Fibroblast of lung (primary cell): ENCODE data around the gene HMCES. TPM values are rescaled to one million over a fixed set of nuclear protein-coding genes. Genes with fewer than 3 reads are reported as not detected.

ENCODE experiments used
- DNase-seq, 2 donors: peaks; one replicate each; pipeline versions ENCODE4 v3.0.0 to v3.0.0-alpha.2; 2010; ENCODE audit warnings: low read depth in 2 of 2
- H2AFZ ChIP-seq: 2 replicates; pipeline ENCODE4 v1.5.1; 2012; ENCODE audit warnings: low read length, control low read depth, inconsistent platforms
- H3K27ac ChIP-seq: 2 replicates; pipeline ENCODE4 v1.5.1; 2011; ENCODE audit warnings: low read length, control low read depth; ENCODE audit not compliant: insufficient read depth
- H3K27me3 ChIP-seq: 2 replicates; pipeline ENCODE4 v1.5.1; 2011; ENCODE audit warnings: mild to moderate bottlenecking, low read length; ENCODE audit not compliant: control insufficient read depth, insufficient read depth
- H3K36me3 ChIP-seq: 2 replicates; pipeline ENCODE4 v1.5.1; 2011; ENCODE audit warnings: low read length; ENCODE audit not compliant: control insufficient read depth, insufficient read depth
- H3K4me1 ChIP-seq: 2 replicates; pipeline ENCODE4 v1.5.1; 2011; ENCODE audit warnings: low read length; ENCODE audit not compliant: control insufficient read depth, insufficient read depth; ENCODE audit errors: extremely low read depth
- H3K4me2 ChIP-seq: 2 replicates; pipeline ENCODE4 v1.5.1; 2011; ENCODE audit warnings: low read length, control low read depth; ENCODE audit not compliant: insufficient read depth; ENCODE audit errors: extremely low read depth
- H3K4me3 ChIP-seq, 4 experiments: fragments of 200-600 bp in 1 of 4; sonication (generic) in 1 of 4; replicated peaks in 1 of 4; 2 replicates each; pipeline ENCODE4 v1.5.1; 2011 to 2016; ENCODE audit warnings: low read length in 4 of 4, low read depth in 3 of 4, mild to moderate bottlenecking in 3 of 4, control low read depth in 2 of 4, inconsistent platforms in 1 of 4, mixed read lengths in 1 of 4; ENCODE audit not compliant: insufficient read depth in 1 of 4; ENCODE audit errors: control extremely low read depth in 1 of 4
- H3K79me2 ChIP-seq: 2 replicates; pipeline ENCODE4 v1.5.1; 2012; ENCODE audit warnings: mild to moderate bottlenecking, low read length, inconsistent platforms; ENCODE audit not compliant: control insufficient read depth, insufficient read depth
- H3K9ac ChIP-seq: 2 replicates; pipeline ENCODE4 v1.5.1; 2011; ENCODE audit warnings: mild to moderate bottlenecking, low read length, control low read depth; ENCODE audit not compliant: insufficient read depth
- H3K9me3 ChIP-seq: 2 replicates; pipeline ENCODE4 v1.5.1; 2012; ENCODE audit warnings: low read depth, low read length; ENCODE audit not compliant: control insufficient read depth, insufficient read depth
- H4K20me1 ChIP-seq: 2 replicates; pipeline ENCODE4 v1.5.1; 2011; ENCODE audit warnings: low read length; ENCODE audit not compliant: control insufficient read depth, insufficient read depth; ENCODE audit errors: extremely low read depth
- EZH2 ChIP-seq: IDR thresholded peaks from 2 replicates; pipeline ENCODE4 v1.5.1; 2012; ENCODE audit warnings: low read length, control low read depth, mild to moderate bottlenecking; ENCODE audit errors: missing control alignments
- polyA plus RNA-seq, 2 donors: library from polyadenylated mRNA; depleted of rRNA in 1 of 2; stranded (reverse) in 1 of 2; unstranded in 1 of 2; fragments of >200 nt; gene quantifications; 2 replicates each; pipeline ENCODE4 v1.2.1, GENCODE V29; 2011 to 2012; ENCODE audit warnings: missing spikeins in 1 of 2
- total RNA-seq: library from RNA; depleted of rRNA; stranded (reverse); fragments of >200 nt; gene quantifications from 2 replicates; pipeline ENCODE4 v1.2.1, GENCODE V29; 2014
- TF ChIP-seq, protein P1 (sequence below), 2 donors: IDR thresholded peaks in 1 of 2; conservative IDR thresholded peaks in 1 of 2; 1 replicate in 1 of 2; 2 replicates in 1 of 2; pipeline ENCODE4 v1.5.1; 2011 to 2012; ENCODE audit warnings: low read length in 2 of 2, control low read depth in 1 of 2, inconsistent platforms in 1 of 2, low read depth in 1 of 2, mild to moderate bottlenecking in 1 of 2

Gene HMCES
- total and polyA plus RNA-seq, 2 donors (not counting 1 experiment from before 2014, with no cell fraction given) = 12.2 to 22.8 TPM

DNA sequence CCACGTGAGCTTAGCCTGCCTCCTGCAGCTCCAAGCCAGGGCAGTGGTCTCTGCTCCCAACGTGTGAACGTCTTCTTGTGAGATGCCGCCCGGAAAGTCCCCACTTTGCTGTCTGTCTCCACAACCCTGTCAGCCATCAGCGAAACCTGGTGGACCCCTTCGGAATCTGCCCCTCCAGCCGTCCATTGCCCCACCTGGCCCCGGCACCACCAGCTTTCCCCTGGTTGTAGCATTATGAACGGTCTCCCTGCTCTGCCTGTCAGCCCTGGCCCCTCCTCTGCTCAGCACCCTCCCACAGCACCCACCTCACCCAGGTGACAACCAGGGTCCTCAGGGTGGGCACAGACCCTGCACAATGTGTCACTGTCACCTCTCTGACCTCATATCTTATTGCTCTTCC lies 71.1 kb downstream of the HMCES start:
- H3K27ac ChIP-seq = no peak overlapping the region
- H3K4me1 ChIP-seq = no peaks in the 10 kb centered on the region
- no peak overlapping the region for H3K4me3 ChIP-seq
- no peak overlapping the region for H3K4me2 ChIP-seq
- H3K27me3 ChIP-seq = peaks cover 8% of the 10 kb centered on the region
- H4K20me1 ChIP-seq = no peaks in the 10 kb centered on the region
- no peak overlapping the region for H2AFZ ChIP-seq
- H3K9me3 ChIP-seq = no peaks in the 10 kb centered on the region
- H3K9ac ChIP-seq = no peak overlapping the region
- H3K36me3 ChIP-seq = no peaks in the 10 kb centered on the region
- no peak for DNase-seq
- no peak for TF ChIP-seq EZH2
- TF ChIP-seq, protein P1, sequence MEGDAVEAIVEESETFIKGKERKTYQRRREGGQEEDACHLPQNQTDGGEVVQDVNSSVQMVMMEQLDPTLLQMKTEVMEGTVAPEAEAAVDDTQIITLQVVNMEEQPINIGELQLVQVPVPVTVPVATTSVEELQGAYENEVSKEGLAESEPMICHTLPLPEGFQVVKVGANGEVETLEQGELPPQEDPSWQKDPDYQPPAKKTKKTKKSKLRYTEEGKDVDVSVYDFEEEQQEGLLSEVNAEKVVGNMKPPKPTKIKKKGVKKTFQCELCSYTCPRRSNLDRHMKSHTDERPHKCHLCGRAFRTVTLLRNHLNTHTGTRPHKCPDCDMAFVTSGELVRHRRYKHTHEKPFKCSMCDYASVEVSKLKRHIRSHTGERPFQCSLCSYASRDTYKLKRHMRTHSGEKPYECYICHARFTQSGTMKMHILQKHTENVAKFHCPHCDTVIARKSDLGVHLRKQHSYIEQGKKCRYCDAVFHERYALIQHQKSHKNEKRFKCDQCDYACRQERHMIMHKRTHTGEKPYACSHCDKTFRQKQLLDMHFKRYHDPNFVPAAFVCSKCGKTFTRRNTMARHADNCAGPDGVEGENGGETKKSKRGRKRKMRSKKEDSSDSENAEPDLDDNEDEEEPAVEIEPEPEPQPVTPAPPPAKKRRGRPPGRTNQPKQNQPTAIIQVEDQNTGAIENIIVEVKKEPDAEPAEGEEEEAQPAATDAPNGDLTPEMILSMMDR (conservative IDR thresholded peaks at IDR 0.05 in 1 of 2, IDR thresholded peaks at IDR 0.05 in 1 of 2; ENCODE audit: low read depth in 1 of 2, low read length in 2 of 2) = no peak
- no peaks in the 10 kb centered on the region for H3K79me2 ChIP-seq

DNA sequence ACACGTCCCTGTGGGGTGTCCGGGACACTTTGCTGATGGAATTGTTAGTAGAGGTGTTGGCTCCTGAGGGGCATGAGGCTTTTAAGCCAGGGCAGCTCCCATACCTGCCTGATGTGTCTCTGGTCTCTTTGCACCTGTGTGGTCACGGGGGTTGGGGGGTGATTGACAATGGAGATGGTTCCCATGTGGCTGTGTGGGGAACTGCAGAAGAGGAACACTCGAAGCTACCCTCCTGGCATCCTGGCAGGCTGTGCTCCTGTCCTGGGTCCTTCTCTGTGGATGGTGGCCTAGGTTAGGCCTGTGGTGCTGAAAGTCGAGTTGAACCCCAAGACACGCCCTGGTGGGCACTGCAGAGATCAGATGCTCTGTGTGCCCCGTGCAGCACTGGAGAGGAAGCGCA lies 73.4 kb downstream of the HMCES start:
- H3K9ac ChIP-seq = no peak overlapping the region
- H3K4me2 ChIP-seq = no peak overlapping the region
- no peak overlapping the region for H3K27ac ChIP-seq
- no peaks in the 10 kb centered on the region for H3K79me2 ChIP-seq
- no peaks in the 10 kb centered on the region for H4K20me1 ChIP-seq
- H3K4me3 ChIP-seq = no peak overlapping the region
- H3K9me3 ChIP-seq = no peaks in the 10 kb centered on the region
- H3K4me1 ChIP-seq = no peaks in the 10 kb centered on the region
- TF ChIP-seq EZH2 = no peak
- TF ChIP-seq, protein P1 (conservative IDR thresholded peaks at IDR 0.05 in 1 of 2, IDR thresholded peaks at IDR 0.05 in 1 of 2; ENCODE audit: low read depth in 1 of 2, low read length in 2 of 2) = no peak
- H3K36me3 ChIP-seq = no peaks in the 10 kb centered on the region
- no peaks in the 10 kb centered on the region for H3K27me3 ChIP-seq
- no peak overlapping the region for H2AFZ ChIP-seq
- DNase-seq = no peak

DNA sequence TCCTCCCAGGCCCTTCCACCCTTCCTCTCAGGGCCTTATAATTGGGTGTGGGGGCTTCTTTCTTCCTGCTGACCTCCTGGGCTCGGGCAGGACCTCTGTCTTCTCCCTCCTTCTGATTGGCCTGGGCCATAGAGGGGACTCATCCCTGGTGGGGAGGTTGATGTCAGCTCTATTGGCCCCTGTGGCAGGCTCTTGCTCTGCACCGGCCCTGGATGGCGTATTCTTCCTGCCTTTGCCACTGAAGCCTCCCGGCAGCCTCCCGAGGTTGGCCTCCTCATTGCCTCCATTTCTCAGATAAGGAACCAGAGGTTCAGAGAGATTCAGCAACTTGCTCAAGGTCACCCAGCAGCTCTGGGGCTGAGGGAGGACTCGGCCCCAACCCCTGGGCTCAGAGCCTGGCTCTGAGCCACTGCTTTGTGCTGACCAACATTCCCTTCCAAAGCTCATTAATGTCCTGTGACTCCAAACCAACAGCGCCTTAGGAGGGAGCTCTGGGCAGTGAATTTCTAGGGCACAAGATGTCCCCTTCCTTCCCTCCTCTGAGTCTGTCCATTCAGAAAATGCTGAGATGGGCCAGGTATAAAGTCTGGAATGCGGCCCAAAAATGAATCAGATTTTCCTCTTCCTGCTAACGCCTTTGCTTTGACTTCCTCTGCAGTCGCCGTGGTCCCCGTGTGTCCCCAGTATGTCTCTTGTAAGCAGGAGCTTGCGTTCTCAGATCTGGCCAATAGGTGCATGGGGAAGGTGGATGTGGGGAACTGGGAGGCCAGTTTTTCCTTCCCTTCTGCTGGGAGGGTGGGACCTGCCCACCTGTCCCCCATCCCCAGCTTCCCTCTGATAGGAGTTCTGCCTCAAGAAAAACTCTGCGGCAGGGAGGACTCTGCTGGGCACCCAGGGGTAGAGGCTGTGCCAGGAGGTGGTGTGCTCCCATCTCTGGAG lies 74.2 kb downstream of the HMCES start:
- no peak for DNase-seq
- H3K9me3 ChIP-seq = no peaks in the 10 kb centered on the region
- no peak overlapping the region for H3K9ac ChIP-seq
- H3K4me2 ChIP-seq = no peak overlapping the region
- H3K27me3 ChIP-seq = no peaks in the 10 kb centered on the region
- H3K79me2 ChIP-seq = no peaks in the 10 kb centered on the region
- H3K4me1 ChIP-seq = no peaks in the 10 kb centered on the region
- H2AFZ ChIP-seq = no peak overlapping the region
- no peak overlapping the region for H3K27ac ChIP-seq
- no peak for TF ChIP-seq EZH2
- TF ChIP-seq, protein P1 (conservative IDR thresholded peaks at IDR 0.05 in 1 of 2, IDR thresholded peaks at IDR 0.05 in 1 of 2; ENCODE audit: low read depth in 1 of 2, low read length in 2 of 2) = no peak
- H3K36me3 ChIP-seq = no peaks in the 10 kb centered on the region
- H4K20me1 ChIP-seq = no peaks in the 10 kb centered on the region
- no peak overlapping the region for H3K4me3 ChIP-seq
